Tibial nerve (tissue), 4 donors: Measurements from ENCODE around the gene FER. TPM values are rescaled to one million over a fixed set of nuclear protein-coding genes. Genes with fewer than 3 reads are reported as not detected.
"Not testable (repeated sequence)": the region's sequence is repeated elsewhere in the genome, so short reads cannot be mapped to it uniquely, and the experiment has no call there.

Experiments
- DNase-seq, 2 donors: peaks; one replicate each; pipeline ENCODE4 v3.0.0-alpha.2; 2019; ENCODE audit warnings: low spot score in 2 of 2
- H3K27ac ChIP-seq, 4 donors: fragments of 200-600 bp; sonication (generic) in 3 of 4; one replicate each; pipeline ENCODE4 v1.5.1; 2017 to 2019; ENCODE audit warnings: mild to moderate bottlenecking in 1 of 4
- H3K27me3 ChIP-seq, 2 donors: fragments of 200-600 bp; sonication (generic) in 1 of 2; one replicate each; pipeline versions ENCODE4 v1.5.1 to v1.6.0; 2017 to 2019
- H3K36me3 ChIP-seq, 3 donors: fragments of 200-600 bp; sonication (generic); one replicate each; pipeline ENCODE4 v1.5.1; 2018 to 2019
- H3K4me1 ChIP-seq, 4 donors: fragments of 200-600 bp; sonication (generic) in 3 of 4; one replicate each; pipeline ENCODE4 v1.5.1; 2017 to 2019
- H3K4me3 ChIP-seq, 4 donors: fragments of 200-600 bp; sonication (generic) in 3 of 4; one replicate each; pipeline ENCODE4 v1.5.1; 2017 to 2019; ENCODE audit warnings: mild to moderate bottlenecking in 1 of 4, moderate library complexity in 1 of 4
- H3K9me3 ChIP-seq, 4 donors: fragments of 200-600 bp; sonication (generic) in 3 of 4; one replicate each; pipeline ENCODE4 v1.5.1; 2017 to 2019
- CTCF ChIP-seq, 5 experiments: fragments of 200-600 bp in 3 of 5; fragments of 450-650 bp in 2 of 5; sonication (generic) in 3 of 5; IDR thresholded peaks; one replicate each; pipeline ENCODE4 v1.5.1; 2016 to 2019; ENCODE audit warnings: antibody characterized with exemption in 5 of 5, mild to moderate bottlenecking in 3 of 5, moderate library complexity in 2 of 5
- EP300 ChIP-seq, 2 donors: sonication (generic); formaldehyde crosslinking; IDR thresholded peaks; one replicate each; pipeline ENCODE4 v1.6.1; 2017; ENCODE audit warnings: antibody characterized with exemption in 2 of 2, mild to moderate bottlenecking in 1 of 2
- POLR2A ChIP-seq, 2 donors: fragments of 450-650 bp; IDR thresholded peaks; one replicate each; pipeline ENCODE4 v1.6.1; 2017; ENCODE audit warnings: antibody characterized with exemption in 2 of 2, mild to moderate bottlenecking in 2 of 2, moderate library complexity in 2 of 2
- WGBS, 2 donors: methylation state at CpG; one replicate each; pipeline ENCODE4 v1.1.5; 2018; 5-methylcytosine and 5-hydroxymethylcytosine counted together
- total RNA-seq, 4 donors: library from RNA; depleted of rRNA; stranded (reverse); fragments of >200 nt; gene quantifications; one replicate each; pipeline ENCODE4 v1.1.0, GENCODE V29; 2016

FER gene
- total RNA-seq, 4 donors from 2014 or later, result 28.5 to 50.9 (median 39.6) TPM

GRCh38 chr5:109003928-109004327, 256.2 kb downstream of the FER start:
- Histone ChIP-seq H3K27ac (no peak overlapping the region), H3K4me1 (no peaks in the 10 kb centered on the region), H3K27me3 (no peaks in the 10 kb centered on the region), H3K4me3 (no peak overlapping the region), H3K36me3 (peaks cover 0 to 3% (median 0%) of the 10 kb centered on the region in 3 donors), H3K9me3 (no peaks in the 10 kb centered on the region)
- TF ChIP-seq POLR2A (IDR thresholded peaks at IDR 0.05), result no peak
- DNase-seq, result no peak
- 85 to 89% methylated on average over 4 of the region's 4 CpGs for WGBS, 2 donors

DNA sequence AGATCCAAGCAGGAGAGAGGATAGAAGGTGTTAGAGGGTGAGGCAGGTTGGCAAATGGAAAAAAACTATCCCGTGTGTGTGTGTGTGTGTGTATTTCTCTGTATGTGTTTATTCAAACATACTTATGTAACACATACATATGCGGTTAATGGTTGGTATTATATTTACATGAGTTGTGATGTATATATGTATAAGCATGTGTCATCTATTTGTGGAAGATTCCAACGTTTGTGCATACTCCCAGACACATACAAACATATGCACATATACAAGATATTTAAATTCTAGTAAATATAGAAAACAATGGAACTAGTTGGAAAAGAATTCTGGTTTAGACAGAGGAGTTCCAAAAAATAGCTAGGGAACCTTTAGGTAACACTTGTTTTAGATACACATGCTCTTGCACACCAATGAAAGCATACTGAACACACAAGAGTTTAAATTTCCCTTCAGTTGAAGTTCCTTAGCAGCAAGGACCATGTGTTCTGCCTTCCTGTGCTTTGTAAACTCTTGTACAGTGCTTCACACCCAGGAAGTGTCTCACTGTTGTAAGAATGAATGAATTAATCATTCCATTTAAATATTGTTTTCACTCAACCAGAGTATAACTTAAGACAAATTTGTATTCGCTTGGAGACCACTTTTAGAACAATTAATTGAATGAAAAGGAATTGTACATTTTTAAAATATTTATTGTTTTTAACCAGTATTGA, 257.8 kb downstream of the FER start:
- WGBS, 2 donors, result 85 to 91% methylated on average over 4 of the region's 4 CpGs
- no peaks in the 10 kb centered on the region for H3K9me3 ChIP-seq
- no peak overlapping the region for H3K27ac ChIP-seq
- no peaks in the 10 kb centered on the region for H3K27me3 ChIP-seq
- H3K4me3 ChIP-seq, result no peak overlapping the region
- DNase-seq, result no peak
- H3K4me1 ChIP-seq, result no peaks in the 10 kb centered on the region
- no peak for TF ChIP-seq EP300 (IDR thresholded peaks at IDR 0.05)
- TF ChIP-seq POLR2A (IDR thresholded peaks at IDR 0.05), result no peak
- H3K36me3 ChIP-seq, result peaks cover 0 to 11% (median 0%) of the 10 kb centered on the region in 3 donors

DNA sequence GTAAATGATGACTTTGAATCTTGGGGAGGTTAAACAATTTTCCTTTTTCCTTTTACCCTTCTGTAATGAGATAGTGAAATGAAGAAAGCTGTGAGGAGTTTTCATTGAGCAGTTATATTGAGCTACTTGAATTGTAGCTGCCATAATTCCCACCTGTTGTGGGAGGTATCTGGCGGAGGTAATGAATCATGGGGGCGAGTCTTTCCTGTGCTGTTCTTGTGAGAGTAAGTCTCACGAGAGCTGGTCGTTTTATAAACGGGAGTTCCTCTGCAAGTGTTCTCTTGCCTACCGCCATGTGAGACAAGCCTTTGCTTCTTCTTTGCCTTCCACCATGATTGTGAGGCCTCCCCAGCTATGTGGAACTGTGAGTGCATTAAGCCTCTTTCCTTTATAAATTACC, 258.4 kb downstream of the FER start:
- H3K27ac ChIP-seq, result no peak overlapping the region
- no peaks in the 10 kb centered on the region for H3K9me3 ChIP-seq
- TF ChIP-seq POLR2A (IDR thresholded peaks at IDR 0.05), result no peak
- no peak for TF ChIP-seq CTCF (IDR thresholded peaks at IDR 0.05)
- no peak for TF ChIP-seq EP300 (IDR thresholded peaks at IDR 0.05)
- no peaks in the 10 kb centered on the region for H3K27me3 ChIP-seq
- H3K4me1 ChIP-seq, result no peaks in the 10 kb centered on the region
- 81 to 86% methylated on average over 6 of the region's 6 CpGs for WGBS, 2 donors
- no peak overlapping the region for H3K4me3 ChIP-seq
- no peak for DNase-seq
- peaks cover 0 to 11% (median 0%) of the 10 kb centered on the region in 3 donors for H3K36me3 ChIP-seq

- WGBS, 2 donors, result 38 to 49% methylated on average over 1 of the region's 1 CpG
- no peak for DNase-seq
- Histone ChIP-seq H3K36me3 (no peaks in the 10 kb centered on the region), H3K27me3 (no peaks in the 10 kb centered on the region), H3K27ac (peak overlapping the region in 1 of 4 donors; percentile 29), H3K4me3 (no peak overlapping the region), H3K9me3 (no peaks in the 10 kb centered on the region), H3K4me1 (peaks cover 0 to 35% (median 5%) of the 10 kb centered on the region in 4 donors)
- TF ChIP-seq CTCF (IDR thresholded peaks at IDR 0.05), result no peak
- no peak for TF ChIP-seq POLR2A (IDR thresholded peaks at IDR 0.05)
- TF ChIP-seq EP300 (IDR thresholded peaks at IDR 0.05), result no peak
Measured at GRCh38 chr5:109016300-109016699, 268.6 kb downstream of the FER start.

- DNase-seq, result no peak
- Histone ChIP-seq H3K9me3 (peaks cover 0 to 8% (median 0%) of the 10 kb centered on the region in 4 donors), H3K36me3 (peaks cover 0 to 11% (median 0%) of the 10 kb centered on the region in 3 donors), H3K27ac (no peak overlapping the region), H3K27me3 (no peaks in the 10 kb centered on the region), H3K4me1 (peaks cover 0 to 21% (median 3%) of the 10 kb centered on the region in 4 donors), H3K4me3 (no peak overlapping the region)
- no peak for TF ChIP-seq POLR2A (IDR thresholded peaks at IDR 0.05)
- TF ChIP-seq EP300 (IDR thresholded peaks at IDR 0.05), result no peak
- TF ChIP-seq CTCF (IDR thresholded peaks at IDR 0.05), result no peak
Measured at GRCh38 chr5:109022056-109022455, 274.4 kb downstream of the FER start.

DNA sequence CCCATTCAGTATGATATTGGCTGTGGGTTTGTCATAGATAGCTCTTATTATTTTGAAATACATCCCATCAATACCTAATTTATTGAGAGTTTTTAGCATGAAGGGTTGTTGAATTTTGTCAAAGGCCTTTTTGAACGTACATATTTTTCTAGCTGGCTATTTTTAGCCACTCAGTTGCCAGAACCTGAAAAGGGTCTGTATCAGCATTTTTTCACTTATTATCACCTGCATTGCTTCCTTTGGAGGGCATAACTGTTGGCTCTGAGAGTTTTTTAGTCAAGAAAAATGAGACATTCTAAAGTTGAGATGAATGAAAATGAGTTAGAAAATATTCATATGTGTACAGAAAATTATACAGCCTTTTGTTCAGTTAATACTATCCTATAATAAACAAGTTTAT, 278.0 kb downstream of the FER start:
- not testable (repeated sequence) for H3K27me3 ChIP-seq, H3K27ac ChIP-seq, H3K4me3 ChIP-seq, DNase-seq, H3K4me1 ChIP-seq, H3K9me3 ChIP-seq
- peaks cover 0 to 11% (median 0%) of the 10 kb centered on the region in 3 donors for H3K36me3 ChIP-seq
- WGBS, 2 donors, result 0 to 22% methylated on average over 1 of the region's 1 CpG
